SU-DHL-6 (cell line): ENCODE data around the gene KCNK16.

ENCODE experiments used
- H2AFZ ChIP-seq: fragments of 200-600 bp; sonication (generic); 2 replicates; pipeline ENCODE4 v1.6.1; 2014; ENCODE audit warnings: low read depth, mild to moderate bottlenecking, moderate library complexity, mixed read lengths, antibody characterized with exemption, low read length; ENCODE audit not compliant: severe bottlenecking
- H3F3A ChIP-seq: fragments of 200-600 bp; shearing (Covaris generic); 2 replicates; pipeline ENCODE4 v1.6.0; 2016; ENCODE audit warnings: antibody characterized with exemption, mild to moderate bottlenecking; ENCODE audit not compliant: insufficient read depth
- H3K27ac ChIP-seq: fragments of 200-600 bp; sonication (generic); 2 replicates; pipeline ENCODE4 v1.5.1; 2016; ENCODE audit warnings: low read depth, mild to moderate bottlenecking, low read length, moderate library complexity, mixed read lengths
- H3K27me3 ChIP-seq: fragments of 200-600 bp; sonication (generic), shearing (Covaris generic); 2 replicates; pipeline ENCODE4 v1.6.0; 2014; ENCODE audit warnings: mild to moderate bottlenecking, low read length
- H3K36me3 ChIP-seq: fragments of 200-600 bp; sonication (generic); 2 replicates; pipeline ENCODE4 v1.6.1; 2014; ENCODE audit warnings: mild to moderate bottlenecking, low read length, mixed read lengths
- H3K4me2 ChIP-seq: fragments of 300-600, 200-600 bp; shearing (Covaris generic), sonication (generic); 2 replicates; pipeline ENCODE4 v1.6.0; 2014; ENCODE audit warnings: low read length, low read depth, mild to moderate bottlenecking; ENCODE audit not compliant: poor library complexity, severe bottlenecking
- H3K4me3 ChIP-seq: fragments of 200-600 bp; sonication (generic); 2 replicates; pipeline ENCODE4 v1.5.1; 2014; ENCODE audit warnings: antibody characterized with exemption, low read length, mild to moderate bottlenecking, mixed read lengths; ENCODE audit not compliant: insufficient read depth, poor library complexity, severe bottlenecking
- H3K79me2 ChIP-seq: fragments of 200-600 bp; sonication (generic); 2 replicates; pipeline ENCODE4 v1.6.1; 2014; ENCODE audit warnings: mild to moderate bottlenecking, low read length, moderate library complexity; ENCODE audit not compliant: insufficient read depth
- H3K9ac ChIP-seq: fragments of 200-600 bp; sonication (generic); 2 replicates; pipeline ENCODE4 v1.7.0; 2014; ENCODE audit warnings: mild to moderate bottlenecking, low read length
- H3K9me2 ChIP-seq: fragments of 200-600 bp; sonication (generic); replicated peaks from 2 replicates; pipeline ENCODE4 v1.6.1; 2014; ENCODE audit warnings: low read length; ENCODE audit not compliant: insufficient read depth
- H3K9me3 ChIP-seq: fragments of 200-600 bp; sonication (generic); 2 replicates; pipeline ENCODE4 v1.6.1; 2014; ENCODE audit warnings: low read length, mixed read lengths; ENCODE audit not compliant: insufficient read depth
- H4K20me1 ChIP-seq: fragments of 200-600 bp; sonication (generic); 2 replicates; pipeline ENCODE4 v1.6.1; 2014; ENCODE audit warnings: low read depth, mild to moderate bottlenecking, antibody characterized with exemption, low read length, moderate library complexity, mixed read lengths
- CTCF ChIP-seq: fragments of 200-600 bp; sonication (generic); IDR thresholded peaks from one replicate; pipeline ENCODE4 v1.5.1; 2017; ENCODE audit warnings: antibody characterized with exemption, mild to moderate bottlenecking, low read length, moderate library complexity; ENCODE audit not compliant: insufficient read depth, poor library complexity, severe bottlenecking
- EZH2phosphoT487 ChIP-seq: fragments of 200-600 bp; sonication (generic), shearing (Covaris generic); conservative IDR thresholded peaks from 2 replicates; pipeline ENCODE4 v1.6.1; 2018; ENCODE audit warnings: mild to moderate bottlenecking, antibody characterized with exemption, low read length, moderate library complexity, mixed read lengths

Gene KCNK16

GRCh38 chr6:39282774-39283173 lies 39.7 kb downstream of the KCNK16 start:
- H3F3A ChIP-seq, result no peaks in the 10 kb centered on the region
- H3K9me2 ChIP-seq, result no peaks in the 10 kb centered on the region
- TF ChIP-seq EZH2phosphoT487 (no peak), CTCF (no peak)
- H3K36me3 ChIP-seq, result no peaks in the 10 kb centered on the region
- no peaks in the 10 kb centered on the region for H3K79me2 ChIP-seq
- no peaks in the 10 kb centered on the region for H3K27me3 ChIP-seq
- H3K9me3 ChIP-seq, result no peaks in the 10 kb centered on the region
- H2AFZ ChIP-seq, result no peak overlapping the region
- no peak overlapping the region for H3K27ac ChIP-seq
- H3K9ac ChIP-seq, result no peak overlapping the region
- no peaks in the 10 kb centered on the region for H4K20me1 ChIP-seq
- no peak overlapping the region for H3K4me3 ChIP-seq
- H3K4me2 ChIP-seq, result no peak overlapping the region

GRCh38 chr6:39281312-39281980 lies 41.1 kb downstream of the KCNK16 start:
- H3K36me3 ChIP-seq, result no peaks in the 10 kb centered on the region
- H2AFZ ChIP-seq, result no peak overlapping the region
- no peaks in the 10 kb centered on the region for H3K9me3 ChIP-seq
- H3K4me3 ChIP-seq, result no peak overlapping the region
- H3K27ac ChIP-seq, result no peak overlapping the region
- TF ChIP-seq CTCF (no peak), EZH2phosphoT487 (no peak)
- no peaks in the 10 kb centered on the region for H3F3A ChIP-seq
- no peaks in the 10 kb centered on the region for H3K9me2 ChIP-seq
- H3K27me3 ChIP-seq, result no peaks in the 10 kb centered on the region
- no peaks in the 10 kb centered on the region for H4K20me1 ChIP-seq
- H3K79me2 ChIP-seq, result no peaks in the 10 kb centered on the region
- H3K9ac ChIP-seq, result no peak overlapping the region
- H3K4me2 ChIP-seq, result no peak overlapping the region

GRCh38 chr6:39280247-39280731 lies 42.2 kb downstream of the KCNK16 start:
- H2AFZ ChIP-seq, result no peak overlapping the region
- no peaks in the 10 kb centered on the region for H3K27me3 ChIP-seq
- H3K36me3 ChIP-seq, result no peaks in the 10 kb centered on the region
- no peak overlapping the region for H3K4me3 ChIP-seq
- no peaks in the 10 kb centered on the region for H3K9me3 ChIP-seq
- H3F3A ChIP-seq, result no peaks in the 10 kb centered on the region
- TF ChIP-seq CTCF (no peak), EZH2phosphoT487 (no peak)
- H3K9ac ChIP-seq, result no peak overlapping the region
- no peak overlapping the region for H3K4me2 ChIP-seq
- H3K27ac ChIP-seq, result no peak overlapping the region
- no peaks in the 10 kb centered on the region for H3K79me2 ChIP-seq
- no peaks in the 10 kb centered on the region for H3K9me2 ChIP-seq
- H4K20me1 ChIP-seq, result no peaks in the 10 kb centered on the region
